GM12878 (cell line): ENCODE data around the gene MSRB1.

Experiments
- BCL3 ChIP-seq: IDR thresholded peaks from 2 replicates; pipeline ENCODE4 v1.6.1; 2011; ENCODE audit warnings: borderline replicate concordance, low read depth, mild to moderate bottlenecking, moderate library complexity, low read length; ENCODE audit not compliant: insufficient read depth, poor library complexity, severe bottlenecking
- ESRRA ChIP-seq: IDR thresholded peaks from 2 replicates; pipeline ENCODE4 v1.6.1; 2012; ENCODE audit warnings: mild to moderate bottlenecking, low read length, improper control_type of control experiment
- JUND ChIP-seq: IDR thresholded peaks from 2 replicates; pipeline ENCODE4 v1.6.1; 2012; ENCODE audit warnings: low read depth, mild to moderate bottlenecking, low read length, improper control_type of control experiment, moderate library complexity
- POLR2A ChIP-seq: IDR thresholded peaks from 2 replicates; pipeline ENCODE4 v1.6.1; 2011; ENCODE audit warnings: low read depth, mild to moderate bottlenecking, low read length
- POLR2AphosphoS5 ChIP-seq: IDR thresholded peaks from 2 replicates; pipeline ENCODE4 v1.6.1; 2011; ENCODE audit warnings: mild to moderate bottlenecking, low read length, inconsistent platforms
- POU2F2 ChIP-seq: IDR thresholded peaks from 3 replicates; pipeline ENCODE4 v1.6.1; 2011; ENCODE audit warnings: low read depth, mild to moderate bottlenecking, low read length, borderline replicate concordance
- RELA ChIP-seq: fragments of 450-650 bp; IDR thresholded peaks from 2 replicates; pipeline ENCODE4 v1.8.0; 2014; ENCODE audit warnings: borderline replicate concordance; ENCODE audit not compliant: partially characterized antibody
- REST ChIP-seq: IDR thresholded peaks from 2 replicates; pipeline ENCODE4 v1.6.1; 2012; ENCODE audit warnings: mild to moderate bottlenecking, low read depth, low read length
- SUPT20H ChIP-seq: IDR thresholded peaks from 2 replicates; pipeline ENCODE4 v1.6.1; 2011; ENCODE audit warnings: low read depth, mild to moderate bottlenecking, low read length, moderate library complexity, borderline replicate concordance; ENCODE audit not compliant: control insufficient read depth
- ZZZ3 ChIP-seq: IDR thresholded peaks from 2 replicates; pipeline ENCODE4 v1.6.1; 2011; ENCODE audit warnings: low read depth; ENCODE audit not compliant: control insufficient read depth, insufficient read length

GRCh38 chr16:1902547-1903219 is 40.3 kb downstream of the MSRB1 start:
- TF ChIP-seq POLR2A: no peak
- no peak for TF ChIP-seq POLR2AphosphoS5
- no peak for TF ChIP-seq REST
- no peak for TF ChIP-seq ZZZ3
- no peak for TF ChIP-seq JUND
- no peak for TF ChIP-seq SUPT20H
- no peak for TF ChIP-seq BCL3
- TF ChIP-seq RELA: no peak
- TF ChIP-seq POU2F2: no peak
- no peak for TF ChIP-seq ESRRA
